GM21619 (cell line): ENCODE data around the gene SMPD3.

Source experiments
- ATAC-seq: cut with Tn5 transposase; IDR thresholded peaks from one replicate; pipeline ENCODE4 v1.9.1; 2021; ENCODE audit not compliant: unreplicated experiment

The SMPD3 gene

GRCh38 chr16:68359398-68360191 is 88.7 kb downstream of the SMPD3 start:
- ATAC-seq: no peak

- ATAC-seq: no peak
Observed at GRCh38 chr16:68358951-68359350, 89.4 kb downstream of the SMPD3 start.

GRCh38 chr16:68357923-68358322 is 90.4 kb downstream of the SMPD3 start:
- no peak for ATAC-seq

- ATAC-seq: no peak
Observed at GRCh38 chr16:68357521-68357922, 90.8 kb downstream of the SMPD3 start.

GRCh38 chr16:68356919-68357286 is 91.4 kb downstream of the SMPD3 start:
- no peak for ATAC-seq

GRCh38 chr16:68356249-68356918 is 91.9 kb downstream of the SMPD3 start:
- ATAC-seq: peak; percentile 79

GRCh38 chr16:68355447-68356248 is 92.7 kb downstream of the SMPD3 start:
- ATAC-seq: no peak

GRCh38 chr16:68354816-68355215 is 93.5 kb downstream of the SMPD3 start:
- no peak for ATAC-seq

- no peak for ATAC-seq
Observed at GRCh38 chr16:68353366-68353765, 94.9 kb downstream of the SMPD3 start.

GRCh38 chr16:68351991-68352431 is 96.3 kb downstream of the SMPD3 start:
- ATAC-seq: no peak

GRCh38 chr16:68351463-68351862 is 96.8 kb downstream of the SMPD3 start:
- no peak for ATAC-seq

- ATAC-seq: no peak
Observed at GRCh38 chr16:68350813-68351350, 97.4 kb downstream of the SMPD3 start.

- no peak for ATAC-seq
Observed at GRCh38 chr16:68349838-68350410, 98.4 kb downstream of the SMPD3 start.

GRCh38 chr16:68348639-68349445 is 99.5 kb downstream of the SMPD3 start:
- ATAC-seq: no peak

- ATAC-seq: no peak
Observed at GRCh38 chr16:68347605-68348004, 100.7 kb downstream of the SMPD3 start.

GRCh38 chr16:68346892-68347480 is 101.3 kb downstream of the SMPD3 start:
- ATAC-seq: no peak

GRCh38 chr16:68345958-68346635 is 102.2 kb downstream of the SMPD3 start:
- no peak for ATAC-seq

GRCh38 chr16:68345351-68345810 is 102.9 kb downstream of the SMPD3 start:
- ATAC-seq: no peak

- ATAC-seq: no peak
Observed at GRCh38 chr16:68344252-68344651, 104.1 kb downstream of the SMPD3 start.
